Neural cell (in vitro differentiated cells): ENCODE measurements around the gene ZDHHC12.

Experiments used
- CTCF ChIP-seq: fragments of 450-650 bp; IDR thresholded peaks from 2 replicates; pipeline ENCODE4 v1.5.1; 2014; ENCODE audit warnings: antibody characterized with exemption, mild to moderate bottlenecking, moderate library complexity; ENCODE audit not compliant: poor library complexity, severe bottlenecking
- EP300 ChIP-seq: fragments of 450-650 bp; conservative IDR thresholded peaks from 2 replicates; pipeline ENCODE4 v1.6.1; 2014; ENCODE audit warnings: antibody characterized with exemption, mild to moderate bottlenecking, moderate library complexity; ENCODE audit not compliant: poor library complexity, severe bottlenecking
- EZH2 ChIP-seq: fragments of 200-600, 300-800 bp; shearing (Covaris generic), sonication (generic); IDR thresholded peaks from 2 replicates; pipeline ENCODE4 v1.6.1; 2014; ENCODE audit warnings: antibody characterized with exemption, low read length, borderline replicate concordance, mild to moderate bottlenecking; ENCODE audit not compliant: insufficient read depth, poor library complexity, severe bottlenecking
- POLR2AphosphoS5 ChIP-seq: IDR thresholded peaks from 2 replicates; pipeline ENCODE4 v1.6.1; 2012

- no peak for TF ChIP-seq EZH2
- no peak for TF ChIP-seq CTCF
- no peak for TF ChIP-seq EP300
- TF ChIP-seq POLR2AphosphoS5, result no peak
These were observed 11.4 kb upstream of the ZDHHC12 start for GRCh38 chr9:128735373-128735772.
